Nucleus accumbens (tissue), 56 donors: ENCODE measurements around the gene CSF2.
A peak's percentile ranks its signal among the peaks of the same experiment; 100 is the strongest.
"Not testable (repeated sequence)": the region's sequence is repeated elsewhere in the genome, so short reads cannot be mapped to it uniquely, and the experiment has no call there.

Experiments used
- DNase-seq, 56 donors: peaks; one replicate each; lab custom pipeline; 2025; lab: John Stamatoyannopoulos, UW

Gene CSF2

GRCh38 chr5:132103332-132103951 lies 29.9 kb downstream of the CSF2 start:
- peak in 2 of 56 donors; percentile 1 to 60 for DNase-seq

- no peak for DNase-seq
Measured at GRCh38 chr5:132103969-132104391, 30.4 kb downstream of the CSF2 start.

- no peak for DNase-seq
Measured at GRCh38 chr5:132104556-132104955, 31.0 kb downstream of the CSF2 start.

- DNase-seq: no peak
Measured at GRCh38 chr5:132105688-132106087, 32.1 kb downstream of the CSF2 start.

GRCh38 chr5:132108495-132108894 lies 34.9 kb downstream of the CSF2 start:
- not testable (repeated sequence) for DNase-seq

- DNase-seq: not testable (repeated sequence)
Measured at GRCh38 chr5:132108957-132109356, 35.4 kb downstream of the CSF2 start.

- DNase-seq: no peak
Measured at GRCh38 chr5:132109494-132110053, 36.0 kb downstream of the CSF2 start.

GRCh38 chr5:132110195-132110594 lies 36.6 kb downstream of the CSF2 start:
- DNase-seq: no peak

GRCh38 chr5:132110930-132111329 lies 37.3 kb downstream of the CSF2 start:
- DNase-seq: no peak

GRCh38 chr5:132112111-132112510 lies 38.5 kb downstream of the CSF2 start:
- no peak for DNase-seq

GRCh38 chr5:132114150-132115121 lies 40.8 kb downstream of the CSF2 start:
- DNase-seq: no peak

- no peak for DNase-seq
Measured at GRCh38 chr5:132115375-132115774, 41.8 kb downstream of the CSF2 start.

GRCh38 chr5:132116072-132116471 lies 42.5 kb downstream of the CSF2 start:
- no peak for DNase-seq

- not testable (repeated sequence) for DNase-seq
Measured at GRCh38 chr5:132116909-132117489, 43.4 kb downstream of the CSF2 start.

GRCh38 chr5:132120717-132121116 lies 47.1 kb downstream of the CSF2 start:
- DNase-seq: not testable (repeated sequence)

- not testable (repeated sequence) for DNase-seq
Measured at GRCh38 chr5:132122971-132123370, 49.4 kb downstream of the CSF2 start.

GRCh38 chr5:132123578-132123977 lies 50.0 kb downstream of the CSF2 start:
- DNase-seq: not testable (repeated sequence)
